WTC11 (cell line): ENCODE measurements around the gene ANKFN1. TPM values are rescaled to one million over a fixed set of nuclear protein-coding genes. Genes with fewer than 3 reads are reported as not detected.

Experiments
- ATAC-seq: fragments of 200-7000 bp; cut with Tn5 transposase; 2 replicates; pipeline ENCODE4 v1.10.0; 2021; ENCODE audit warnings: mild to moderate bottlenecking, moderate library complexity
- CTCF ChIA-PET: fragments of 300-600 bp; sonication (Branson Sonifier 250); formaldehyde crosslinking; loops from one replicate; lab custom pipeline; 2021; ENCODE audit warnings: antibody characterized with exemption; lab: Charles Lee
- POLR2A ChIA-PET: fragments of 350-600 bp; sonication (Branson Sonifier 250); formaldehyde crosslinking; loops from one replicate; lab custom pipeline; 2021; ENCODE audit warnings: antibody characterized with exemption; lab: Charles Lee
- DNase-seq: peaks from one replicate; pipeline ENCODE4 v3.0.0; 2021; ENCODE audit warnings: low spot score
- H3K27ac Mint-ChIP-seq: 2 replicates; pipeline ENCODE4 v1.8.0; 2021; ENCODE audit warnings: mixed read lengths
- H3K27me3 Mint-ChIP-seq: 2 replicates; pipeline ENCODE4 v1.8.0; 2021; ENCODE audit warnings: low read depth, mild to moderate bottlenecking, moderate library complexity, mixed read lengths
- H3K36me3 Mint-ChIP-seq: 2 replicates; pipeline ENCODE4 v1.8.0; 2021; ENCODE audit warnings: mixed read lengths
- H3K4me1 Mint-ChIP-seq: 2 replicates; pipeline ENCODE4 v1.8.0; 2022; ENCODE audit warnings: mixed read lengths
- H3K4me3 Mint-ChIP-seq: 2 replicates; pipeline ENCODE4 v1.8.0; 2021; ENCODE audit warnings: mild to moderate bottlenecking, moderate library complexity, mixed read lengths
- H3K9me3 Mint-ChIP-seq: 2 replicates; pipeline ENCODE4 v1.8.0; 2021; ENCODE audit warnings: mixed read lengths
- AFF4 ChIP-seq: sonication (generic); formaldehyde crosslinking; IDR thresholded peaks from 2 replicates; pipeline ENCODE4 v1.8.1; 2023; ENCODE audit warnings: mild to moderate bottlenecking, missing genetic modification reagents, borderline replicate concordance
- CBFB ChIP-seq: sonication (generic); formaldehyde crosslinking; IDR thresholded peaks from 2 replicates; pipeline ENCODE4 v1.8.1; 2022; ENCODE audit warnings: mild to moderate bottlenecking, low read depth, missing genetic modification reagents
- CDX4 ChIP-seq: fragments of 250-450 bp; sonication (Bioruptor Pico); IDR thresholded peaks from 2 replicates; pipeline ENCODE4 v1.9.0; 2021; ENCODE audit warnings: moderate library complexity, mild to moderate bottlenecking, inconsistent platforms, borderline replicate concordance
- CTCF ChIP-seq: fragments of 200-600 bp; IDR thresholded peaks from 2 replicates; pipeline ENCODE4 v1.8.0; 2022; ENCODE audit warnings: antibody characterized with exemption
- ELF4 ChIP-seq: sonication (generic); formaldehyde crosslinking; IDR thresholded peaks from 2 replicates; pipeline ENCODE4 v1.8.1; 2022; ENCODE audit warnings: low read depth, mild to moderate bottlenecking, moderate library complexity, missing genetic modification reagents
- EMX1 ChIP-seq: fragments of 250-450 bp; sonication (Bioruptor Pico); IDR thresholded peaks from 2 replicates; pipeline ENCODE4 v1.8.0; 2021; ENCODE audit warnings: mild to moderate bottlenecking
- ESRRA ChIP-seq: sonication (generic); formaldehyde crosslinking; IDR thresholded peaks from 2 replicates; pipeline ENCODE4 v1.8.1; 2022; ENCODE audit warnings: mild to moderate bottlenecking, missing genetic modification reagents, borderline replicate concordance
- HMGA2 ChIP-seq: fragments of 250-450 bp; sonication (Bioruptor Pico); IDR thresholded peaks from 2 replicates; pipeline ENCODE4 v1.4.0; 2021; ENCODE audit warnings: mild to moderate bottlenecking, moderate library complexity
- HMGXB4 ChIP-seq: sonication (generic); formaldehyde crosslinking; IDR thresholded peaks from 2 replicates; pipeline ENCODE4 v1.8.1; 2023; ENCODE audit warnings: mild to moderate bottlenecking, moderate library complexity, missing genetic modification reagents
- MLX ChIP-seq: sonication (generic); formaldehyde crosslinking; IDR thresholded peaks from 2 replicates; pipeline ENCODE4 v1.8.1; 2023; ENCODE audit warnings: mild to moderate bottlenecking, missing genetic modification reagents, moderate library complexity
- NFYB ChIP-seq: sonication (generic); formaldehyde crosslinking; conservative IDR thresholded peaks from 2 replicates; pipeline ENCODE4 v1.8.0; 2022; ENCODE audit warnings: low read depth, missing genetic modification reagents
- OVOL2 ChIP-seq: fragments of 250-450 bp; sonication (Bioruptor Pico); IDR thresholded peaks from 2 replicates; pipeline ENCODE4 v1.9.0; 2021; ENCODE audit warnings: mild to moderate bottlenecking, borderline replicate concordance
- PRRX2 ChIP-seq: fragments of 250-450 bp; sonication (Bioruptor Pico); IDR thresholded peaks from 2 replicates; pipeline ENCODE4 v1.8.0; 2021; ENCODE audit warnings: mild to moderate bottlenecking
- STAT6 ChIP-seq: sonication (generic); formaldehyde crosslinking; conservative IDR thresholded peaks from 2 replicates; pipeline ENCODE4 v1.8.1; 2023; ENCODE audit warnings: mild to moderate bottlenecking, low read depth, missing genetic modification reagents, moderate library complexity
- TCF7 ChIP-seq: sonication (generic); formaldehyde crosslinking; IDR thresholded peaks from 2 replicates; pipeline ENCODE4 v1.8.0; 2022; ENCODE audit warnings: mild to moderate bottlenecking, low read depth, missing genetic modification reagents, moderate library complexity
- TEAD4 ChIP-seq: sonication (generic); formaldehyde crosslinking; IDR thresholded peaks from 2 replicates; pipeline ENCODE4 v1.8.0; 2022; ENCODE audit warnings: mild to moderate bottlenecking, missing genetic modification reagents
- ZNF121 ChIP-seq: sonication (generic); formaldehyde crosslinking; IDR thresholded peaks from 2 replicates; pipeline ENCODE4 v1.8.0; 2023; ENCODE audit warnings: missing genetic modification reagents
- ZNF138 ChIP-seq: sonication (generic); formaldehyde crosslinking; conservative IDR thresholded peaks from 2 replicates; pipeline ENCODE4 v1.8.1; 2022; ENCODE audit warnings: mild to moderate bottlenecking, moderate library complexity, missing genetic modification reagents
- ZNF423 ChIP-seq: fragments of 250-450 bp; sonication (Bioruptor Pico); IDR thresholded peaks from 2 replicates; pipeline ENCODE4 v2.1.2; 2022; ENCODE audit warnings: mild to moderate bottlenecking, moderate library complexity
- ZNF671 ChIP-seq: fragments of 250-450 bp; sonication (Bioruptor Pico); IDR thresholded peaks from 2 replicates; pipeline ENCODE4 v1.8.0; 2021; ENCODE audit warnings: mild to moderate bottlenecking
- total RNA-seq: library from RNA; stranded (reverse); gene quantifications from 3 replicates; pipeline ENCODE4 v1.2.3, GENCODE V29; 2021

The ANKFN1 gene
- total RNA-seq, 1 experiment from 2014 or later = 0.24 TPM

- TF ChIP-seq STAT6 (CRISPR knock-in tag) = no peak
- no peak for TF ChIP-seq ZNF121 (CRISPR knock-in tag)
- no peak for TF ChIP-seq ZNF138 (CRISPR knock-in tag)
- no peak for TF ChIP-seq NFYB (CRISPR knock-in tag)
- TF ChIP-seq CBFB (CRISPR knock-in tag) = no peak
- no peak for TF ChIP-seq MLX (CRISPR knock-in tag)
- TF ChIP-seq ZNF671 (CRISPR knock-in tag) = no peak
- no peak for TF ChIP-seq TEAD4 (CRISPR knock-in tag)
- TF ChIP-seq, all 79 proteins: peak for 0
Observed at GRCh38 chr17:56392321-56392720, 239.0 kb downstream of the ANKFN1 start (continued).

- no peaks in the 10 kb centered on the region for H3K4me1 Mint-ChIP-seq
- H3K27me3 Mint-ChIP-seq = no peaks in the 10 kb centered on the region
- DNase-seq = no peak
- H3K36me3 Mint-ChIP-seq = peaks cover 2% of the 10 kb centered on the region; the same call in 1 of the 2 replicates
- peaks cover 21% of the 10 kb centered on the region for H3K9me3 Mint-ChIP-seq
- ATAC-seq = no peak
- H3K4me3 Mint-ChIP-seq = no peak overlapping the region
- POLR2A ChIA-PET = no interaction called here
- no peak for TF ChIP-seq ESRRA
- no peak for TF ChIP-seq ZNF423 (CRISPR knock-in tag)
- no peak for TF ChIP-seq HMGXB4
- no peak for TF ChIP-seq OVOL2 (CRISPR knock-in tag)
- TF ChIP-seq CDX4 = no peak
- TF ChIP-seq PRRX2 (CRISPR knock-in tag) = no peak
- TF ChIP-seq HMGA2 = no peak
- TF ChIP-seq ELF4 (CRISPR knock-in tag) = no peak
- no peak for TF ChIP-seq AFF4 (CRISPR knock-in tag)
- no peak for TF ChIP-seq CTCF
- no peak for TF ChIP-seq EMX1 (CRISPR knock-in tag)
- TF ChIP-seq TCF7 (CRISPR knock-in tag) = no peak
- peak overlapping the region; percentile 8; the same call in 1 of the 2 replicates for H3K27ac Mint-ChIP-seq
- CTCF ChIA-PET = no interaction called here
Observed at GRCh38 chr17:56393156-56393555, 239.9 kb downstream of the ANKFN1 start.
